Measurements from ENCODE around the gene MYOM3. TPM values are rescaled to one million over a fixed set of nuclear protein-coding genes. Genes with fewer than 3 reads are reported as not detected.

Gene MYOM3
- total RNA-seq, result not detected
- not detected for polyA plus RNA-seq

DNA sequence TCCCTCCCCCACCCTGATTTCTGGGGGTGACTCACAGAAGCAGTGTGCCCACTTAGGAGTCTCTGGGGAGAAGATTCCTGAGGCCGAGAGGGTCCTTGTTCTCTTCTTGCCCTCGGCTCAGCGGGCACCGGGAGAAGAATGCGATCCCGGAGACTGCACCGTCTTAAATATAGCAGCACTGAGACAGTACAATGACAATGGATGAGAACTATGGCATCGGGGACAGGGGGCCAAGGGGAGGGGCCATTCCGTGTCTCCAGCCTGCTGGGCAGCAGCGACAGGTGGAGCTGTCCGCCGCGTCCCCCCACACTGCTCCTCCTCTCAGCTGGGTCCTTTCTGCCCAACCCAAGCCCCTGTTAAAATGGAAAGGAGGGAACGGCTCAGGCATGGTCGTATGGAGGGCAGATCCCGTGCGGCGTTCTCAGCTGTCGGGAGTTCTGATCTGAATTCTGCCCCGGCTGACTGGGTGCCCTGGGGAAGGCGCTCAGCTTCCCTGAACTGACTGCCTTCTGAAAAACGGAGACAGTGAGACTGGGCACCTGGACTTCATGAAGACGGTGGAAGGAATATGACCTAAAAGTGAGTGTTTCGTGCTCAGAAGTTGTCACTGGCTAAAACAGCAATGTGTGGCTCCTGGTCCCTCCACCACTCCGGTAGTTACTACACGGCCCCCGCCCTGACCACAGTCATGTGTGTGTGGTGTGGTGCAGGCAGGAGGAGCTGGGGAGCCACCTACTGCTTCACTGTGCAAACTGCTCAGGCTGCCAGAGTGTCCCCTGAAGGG is at the start of gene MYOM3:
MYOM3 (minus strand) TSS at position 140 of the 784 bp plus-strand sequence. CDS start 3,499 bp downstream, outside the sequence.
- Histone ChIP-seq H3K27ac (ENCODE audit: low read depth, low read length) (no peak within 1 kb of the TSS), H3K4me3 (ENCODE audit: low read length in 2 of 2) (no peak within 1 kb of the TSS), H3K4me1 (ENCODE audit: insufficient read depth, low read length) (peaks cover 3% of the 10 kb centered on the region), H3K9me3 (ENCODE audit: control insufficient read depth in 1 of 2, low read length in 2 of 2) (no peaks in the 10 kb centered on the region), H3K36me3 (ENCODE audit: insufficient read depth, low read length) (no peaks in the 10 kb centered on the region), H3K27me3 (ENCODE audit: insufficient read depth, low read length) (no peaks in the 10 kb centered on the region)
- peak within 1 kb of the TSS in 2 of 7 donors; percentile 27 to 74 for H3K27ac Mint-ChIP-seq
- DNase-seq, result peak; percentile 30 to 52 (median 38)
- H3K4me1 Mint-ChIP-seq, result peaks cover 3 to 8% (median 5%) of the 10 kb centered on the region in 4 donors
- ChIA-PET POLR2A (ENCODE audit: partially characterized antibody) (no interaction called here), CTCF (ENCODE audit: partially characterized antibody) (interaction anchor here (1.4 kb wide), 1 partner anchor 341 kb away, joined by 3 read pairs; no protein-coding TSS in a partner anchor)
- H3K36me3 Mint-ChIP-seq, result no peaks in the 10 kb centered on the region
- peak within 1 kb of the TSS in 4 of 8 donors; percentile 21 to 40 (median 32) for H3K4me3 Mint-ChIP-seq
- intact Hi-C loops (cut with micrococcal nuclease), result no loop called here
- no peaks in the 10 kb centered on the region for H3K9me3 Mint-ChIP-seq
- H3K27me3 Mint-ChIP-seq, result peaks cover 17 to 24% of the 10 kb centered on the region in 2 donors

DNA sequence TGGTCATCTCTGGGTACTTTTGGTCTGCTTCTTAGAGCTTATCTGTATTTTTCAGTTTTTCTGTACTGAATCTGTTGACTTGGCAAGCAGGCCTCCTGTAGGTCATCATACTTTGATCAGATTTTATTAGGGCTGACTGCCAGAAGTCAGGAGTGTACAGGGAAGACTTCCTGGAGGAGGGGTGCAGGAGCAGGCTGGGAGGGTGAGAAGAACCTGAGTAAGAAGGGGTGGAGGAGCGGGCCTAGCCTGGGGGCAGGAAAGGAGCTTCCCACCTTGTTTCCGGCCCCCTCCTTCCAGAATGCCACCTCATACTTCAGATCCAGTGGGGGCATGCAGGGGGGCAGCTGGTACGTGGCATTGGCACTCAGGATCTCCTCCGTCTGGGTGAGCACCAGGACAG is 49.3 kb upstream of the MYOM3 start:
- no peak for DNase-seq
- Histone ChIP-seq H3K4me1 (ENCODE audit: insufficient read depth, low read length) (no peaks in the 10 kb centered on the region), H3K27ac (ENCODE audit: low read depth, low read length) (no peak overlapping the region), H3K4me3 (ENCODE audit: low read length in 2 of 2) (no peak overlapping the region), H3K9me3 (ENCODE audit: control insufficient read depth in 1 of 2, low read length in 2 of 2) (no peaks in the 10 kb centered on the region), H3K27me3 (ENCODE audit: insufficient read depth, low read length) (no peaks in the 10 kb centered on the region), H3K36me3 (ENCODE audit: insufficient read depth, low read length) (no peaks in the 10 kb centered on the region)
- intact Hi-C loops (cut with micrococcal nuclease), result no loop called here
- H3K4me1 Mint-ChIP-seq, result no peaks in the 10 kb centered on the region
- no peaks in the 10 kb centered on the region for H3K27me3 Mint-ChIP-seq
- peaks cover 5 to 6% of the 10 kb centered on the region in 2 donors for H3K36me3 Mint-ChIP-seq
- CTCF ChIA-PET (ENCODE audit: partially characterized antibody), result interaction anchor here (0.9 to 2.1 kb wide), 2 partner anchors 11 to 38 kb away, joined by 4 to 15 read pairs; no protein-coding TSS in a partner anchor
- no peak overlapping the region for H3K4me3 Mint-ChIP-seq
- H3K27ac Mint-ChIP-seq, result no peak overlapping the region
- POLR2A ChIA-PET (ENCODE audit: partially characterized antibody), result no interaction called here
- H3K9me3 Mint-ChIP-seq, result no peaks in the 10 kb centered on the region

DNA sequence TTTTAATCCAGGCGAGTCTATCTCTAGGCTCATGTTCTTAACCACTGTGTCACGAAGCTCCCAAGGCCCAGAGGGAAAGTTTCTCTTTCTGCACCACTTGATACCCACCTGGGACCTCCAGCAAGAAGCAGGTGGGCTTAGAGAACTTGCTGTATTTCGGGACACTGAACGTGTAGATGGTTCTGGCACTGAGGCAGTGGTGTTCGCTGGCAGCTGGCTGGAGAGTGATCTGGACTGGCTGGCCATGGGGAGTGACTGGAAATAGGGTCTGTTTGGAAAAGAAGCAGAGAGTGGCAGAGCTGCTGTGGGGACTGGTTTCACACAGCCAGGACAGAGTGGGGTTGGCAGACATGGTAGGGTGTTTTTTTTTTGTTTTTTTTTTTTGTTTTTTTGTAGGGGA is 47.4 kb upstream of the MYOM3 start:
- no peak overlapping the region for H3K27ac Mint-ChIP-seq
- no peaks in the 10 kb centered on the region for H3K9me3 ChIP-seq (ENCODE audit: control insufficient read depth in 1 of 2, low read length in 2 of 2)
- no peaks in the 10 kb centered on the region for H3K27me3 ChIP-seq (ENCODE audit: insufficient read depth, low read length)
- no peaks in the 10 kb centered on the region for H3K36me3 ChIP-seq (ENCODE audit: insufficient read depth, low read length)
- CTCF ChIA-PET (ENCODE audit: partially characterized antibody), result interaction anchor here (0.7 to 1.7 kb wide), 2 partner anchors 9 to 140 kb away, joined by 3 to 7 read pairs; no protein-coding TSS in a partner anchor
- H3K27me3 Mint-ChIP-seq, result no peaks in the 10 kb centered on the region
- DNase-seq, result no peak
- H3K36me3 Mint-ChIP-seq, result peaks cover 0 to 6% of the 10 kb centered on the region in 2 donors
- no peak overlapping the region for H3K4me3 Mint-ChIP-seq
- POLR2A ChIA-PET (ENCODE audit: partially characterized antibody), result no interaction called here
- H3K4me1 Mint-ChIP-seq, result no peaks in the 10 kb centered on the region
- intact Hi-C loops (cut with micrococcal nuclease), result no loop called here
- H3K27ac ChIP-seq (ENCODE audit: low read depth, low read length), result no peak overlapping the region
- no peaks in the 10 kb centered on the region for H3K9me3 Mint-ChIP-seq
- H3K4me1 ChIP-seq (ENCODE audit: insufficient read depth, low read length), result no peaks in the 10 kb centered on the region
- no peak overlapping the region for H3K4me3 ChIP-seq (ENCODE audit: low read length in 2 of 2)

DNA sequence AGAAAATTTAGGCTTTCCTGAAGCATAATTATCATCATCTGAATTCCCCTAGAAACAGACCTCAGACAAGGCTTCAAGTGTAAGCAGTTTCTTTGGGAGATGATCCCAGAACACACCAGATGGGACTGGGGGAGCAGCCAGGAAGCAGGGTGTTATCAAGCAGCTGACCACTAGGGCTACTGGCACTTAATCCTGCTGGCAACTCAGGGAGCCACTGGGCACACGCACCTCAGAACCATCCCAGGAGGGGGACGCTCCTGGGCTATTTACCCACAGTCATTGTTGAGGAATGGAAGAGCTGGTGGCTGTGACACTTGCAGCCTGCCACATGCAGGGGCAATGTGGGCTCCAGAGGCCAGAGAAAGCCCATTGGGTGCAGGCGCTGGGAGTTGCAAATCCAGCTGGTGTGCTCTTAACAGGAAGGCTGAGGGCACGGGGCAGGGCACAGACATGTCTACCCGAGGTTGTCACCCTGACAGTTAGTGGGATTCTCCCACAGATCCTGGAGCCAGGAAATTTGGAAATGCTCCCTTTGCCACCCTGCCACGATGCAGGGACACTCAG is 46.1 kb upstream of the MYOM3 start:
- H3K27ac Mint-ChIP-seq, result no peak overlapping the region
- no peak for DNase-seq
- H3K4me3 Mint-ChIP-seq, result no peak overlapping the region
- no peaks in the 10 kb centered on the region for H3K4me1 ChIP-seq (ENCODE audit: insufficient read depth, low read length)
- H3K27me3 Mint-ChIP-seq, result no peaks in the 10 kb centered on the region
- H3K4me1 Mint-ChIP-seq, result no peaks in the 10 kb centered on the region
- intact Hi-C loops (cut with micrococcal nuclease), result no loop called here
- no peaks in the 10 kb centered on the region for H3K9me3 Mint-ChIP-seq
- peaks cover 0 to 6% of the 10 kb centered on the region in 2 donors for H3K36me3 Mint-ChIP-seq
- no peaks in the 10 kb centered on the region for H3K36me3 ChIP-seq (ENCODE audit: insufficient read depth, low read length)
- H3K27ac ChIP-seq (ENCODE audit: low read depth, low read length), result no peak overlapping the region
- no peaks in the 10 kb centered on the region for H3K9me3 ChIP-seq (ENCODE audit: control insufficient read depth in 1 of 2, low read length in 2 of 2)
- no peak overlapping the region for H3K4me3 ChIP-seq (ENCODE audit: low read length in 2 of 2)
- POLR2A ChIA-PET (ENCODE audit: partially characterized antibody), result no interaction called here
- CTCF ChIA-PET (ENCODE audit: partially characterized antibody), result interaction anchor here (0.9 to 1.7 kb wide), 2 partner anchors 8 to 10 kb away, joined by 3 to 7 read pairs; no protein-coding TSS in a partner anchor
- no peaks in the 10 kb centered on the region for H3K27me3 ChIP-seq (ENCODE audit: insufficient read depth, low read length)

DNA sequence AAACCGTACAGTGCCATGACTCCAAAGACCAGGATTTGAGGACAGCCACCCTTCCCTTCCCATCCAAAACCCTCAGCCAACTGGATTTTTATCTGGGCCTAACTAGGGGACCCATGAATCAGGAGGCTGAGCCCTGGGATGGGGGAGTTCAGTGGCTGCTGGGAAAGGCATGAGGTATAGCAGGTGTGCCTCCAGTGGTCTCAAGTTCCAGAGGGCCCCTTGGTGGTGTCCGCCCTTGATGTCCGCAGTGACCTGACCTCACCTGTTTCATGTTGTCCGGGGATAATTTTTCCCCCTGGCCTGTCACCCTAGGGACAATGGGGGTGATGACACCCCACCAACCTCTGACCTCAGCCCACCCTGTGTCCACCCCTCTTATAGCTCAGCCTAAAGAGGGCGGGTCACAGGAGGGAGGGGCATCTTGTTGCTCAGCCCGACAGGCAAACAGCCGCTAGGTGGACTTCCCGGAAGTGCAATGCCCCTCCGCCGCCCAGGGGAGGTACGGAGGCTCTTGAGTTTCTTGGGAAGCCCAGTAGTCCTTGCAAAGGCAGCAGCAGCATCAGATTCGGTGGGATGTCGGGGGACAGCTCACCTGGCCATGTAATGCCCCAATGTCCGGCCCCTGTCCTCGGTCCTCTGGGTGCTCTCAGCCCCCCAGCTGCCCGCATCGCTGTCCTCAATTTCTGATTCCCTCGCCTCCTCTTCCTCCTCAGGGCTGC is 44.8 kb upstream of the MYOM3 start:
- Mint-ChIP-seq H3K4me3 (no peak overlapping the region), H3K27me3 (peaks cover 0 to 1% of the 10 kb centered on the region in 2 donors), H3K36me3 (peaks cover 0 to 6% of the 10 kb centered on the region in 2 donors), H3K27ac (no peak overlapping the region), H3K9me3 (no peaks in the 10 kb centered on the region), H3K4me1 (no peaks in the 10 kb centered on the region)
- H3K36me3 ChIP-seq (ENCODE audit: insufficient read depth, low read length), result no peaks in the 10 kb centered on the region
- H3K27me3 ChIP-seq (ENCODE audit: insufficient read depth, low read length), result no peaks in the 10 kb centered on the region
- no peaks in the 10 kb centered on the region for H3K9me3 ChIP-seq (ENCODE audit: control insufficient read depth in 1 of 2, low read length in 2 of 2)
- no peaks in the 10 kb centered on the region for H3K4me1 ChIP-seq (ENCODE audit: insufficient read depth, low read length)
- no peak overlapping the region for H3K4me3 ChIP-seq (ENCODE audit: low read length in 2 of 2)
- DNase-seq, result no peak
- ChIA-PET CTCF (ENCODE audit: partially characterized antibody) (interaction anchor here (10.7 kb wide), 1 partner anchor 236 kb away, joined by 158 read pairs; no protein-coding TSS in a partner anchor), POLR2A (ENCODE audit: partially characterized antibody) (no interaction called here)
- H3K27ac ChIP-seq (ENCODE audit: low read depth, low read length), result no peak overlapping the region
- intact Hi-C loops (cut with micrococcal nuclease), result no loop called here

DNA sequence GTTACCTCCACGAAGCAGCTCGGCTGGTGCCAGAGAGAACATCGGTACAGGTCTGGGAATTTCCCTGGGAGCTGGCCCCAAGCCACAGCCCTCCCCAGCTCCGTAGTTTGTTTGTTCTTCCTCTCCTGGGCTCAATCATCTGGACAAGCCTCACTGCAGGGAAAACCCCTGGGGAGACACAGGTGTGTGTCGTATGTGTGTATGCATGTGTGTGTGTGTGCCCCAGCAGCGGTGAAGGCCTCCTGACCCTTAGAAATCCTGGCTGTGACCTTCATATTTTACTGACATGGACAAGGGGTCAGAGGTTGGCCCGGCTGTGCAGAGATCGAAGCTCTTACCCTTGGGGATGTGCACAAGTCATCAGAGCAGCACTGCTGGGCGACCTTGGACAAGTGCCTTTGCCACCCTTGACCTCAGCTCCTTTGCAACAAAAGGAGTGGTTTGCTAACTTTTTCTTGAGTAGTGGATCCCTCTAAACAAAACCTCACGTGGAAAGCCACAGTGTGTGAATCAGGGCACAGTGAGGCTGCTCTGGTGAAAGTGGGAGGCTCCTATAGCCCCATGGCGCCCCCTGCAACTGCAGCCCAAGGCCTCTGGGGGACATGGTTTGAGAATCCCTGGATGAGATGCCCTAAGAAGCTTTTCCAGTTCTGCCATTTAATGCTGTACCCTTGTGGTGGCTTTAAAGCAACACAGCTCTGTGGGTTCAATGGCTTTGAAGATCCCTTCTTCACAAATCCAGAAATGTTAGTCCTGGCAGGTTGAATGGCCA is 43.3 kb upstream of the MYOM3 start:
- peaks cover 7% of the 10 kb centered on the region for H3K4me1 ChIP-seq (ENCODE audit: insufficient read depth, low read length)
- no peak for DNase-seq
- peaks cover 6 to 10% (median 8%) of the 10 kb centered on the region in 4 donors for H3K4me1 Mint-ChIP-seq
- intact Hi-C loops (cut with micrococcal nuclease), result no loop called here
- H3K36me3 ChIP-seq (ENCODE audit: insufficient read depth, low read length), result no peaks in the 10 kb centered on the region
- H3K27me3 ChIP-seq (ENCODE audit: insufficient read depth, low read length), result no peaks in the 10 kb centered on the region
- H3K9me3 ChIP-seq (ENCODE audit: control insufficient read depth in 1 of 2, low read length in 2 of 2), result no peaks in the 10 kb centered on the region
- POLR2A ChIA-PET (ENCODE audit: partially characterized antibody), result interaction anchor here (0.8 to 1.1 kb wide), 2 partner anchors 39 to 236 kb away, joined by 3 read pairs; no protein-coding TSS in a partner anchor
- peaks cover 7 to 10% of the 10 kb centered on the region in 2 donors for H3K27me3 Mint-ChIP-seq
- CTCF ChIA-PET (ENCODE audit: partially characterized antibody), result interaction anchor here (0.7 to 10.7 kb wide), 3 partner anchors 46 to 238 kb away, joined by 3 to 158 read pairs (median 3); no protein-coding TSS in a partner anchor
- no peak overlapping the region for H3K27ac ChIP-seq (ENCODE audit: low read depth, low read length)
- H3K4me3 Mint-ChIP-seq, result no peak overlapping the region
- H3K4me3 ChIP-seq (ENCODE audit: low read length in 2 of 2), result no peak overlapping the region
- peaks cover 0 to 6% of the 10 kb centered on the region in 2 donors for H3K36me3 Mint-ChIP-seq
- H3K9me3 Mint-ChIP-seq, result no peaks in the 10 kb centered on the region
- no peak overlapping the region for H3K27ac Mint-ChIP-seq

Measured in CD4-positive, alpha-beta memory T cell (primary cell).